ENCODE measurements around the gene CELF2.

CELF2 gene

DNA sequence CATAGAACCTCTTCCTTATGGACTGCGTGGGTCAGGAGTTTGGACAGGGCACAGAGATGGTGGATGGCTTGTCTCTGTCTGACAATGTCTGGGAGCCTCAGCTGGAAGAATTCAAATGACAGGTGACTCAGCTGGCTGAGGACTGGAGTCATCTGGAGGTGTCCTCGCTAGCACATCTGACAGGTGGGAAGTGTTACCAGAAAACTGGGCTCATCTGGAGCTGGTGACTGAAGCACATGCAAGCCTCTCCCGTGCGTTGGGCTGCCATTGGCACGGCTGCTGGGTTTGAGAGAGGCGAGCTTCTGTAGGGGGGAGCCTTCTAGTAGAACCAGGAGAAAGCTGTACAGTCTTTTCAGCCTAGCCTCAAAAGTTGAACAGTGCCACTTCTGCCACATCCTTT is 71.0 kb downstream of the CELF2 start:
- FAIRE-seq: no peak
- no peak for DNase-seq (ENCODE audit: extremely low spot score, insufficient read length, low read depth)

DNA sequence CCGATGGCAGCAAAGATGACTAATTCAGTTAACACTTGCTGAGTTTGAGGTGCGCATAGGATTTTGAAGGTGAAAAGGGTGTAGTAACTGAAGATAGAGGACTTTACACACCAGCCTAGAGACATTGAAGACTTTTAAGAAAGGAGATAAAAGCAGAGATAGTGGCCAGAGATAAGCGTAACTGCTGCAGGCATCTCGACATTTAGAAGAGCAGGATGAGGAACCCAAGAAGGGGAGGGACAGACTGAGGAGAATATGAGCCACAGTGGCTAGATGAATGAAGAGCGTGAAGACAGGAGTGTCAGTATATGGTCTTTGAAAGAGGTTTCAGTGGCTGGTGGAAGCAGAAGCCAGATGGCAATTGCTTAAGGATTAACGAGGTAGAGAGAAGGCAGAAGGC is 71.6 kb downstream of the CELF2 start:
- no peak for FAIRE-seq
- no peak for DNase-seq (ENCODE audit: extremely low spot score, insufficient read length, low read depth)

DNA sequence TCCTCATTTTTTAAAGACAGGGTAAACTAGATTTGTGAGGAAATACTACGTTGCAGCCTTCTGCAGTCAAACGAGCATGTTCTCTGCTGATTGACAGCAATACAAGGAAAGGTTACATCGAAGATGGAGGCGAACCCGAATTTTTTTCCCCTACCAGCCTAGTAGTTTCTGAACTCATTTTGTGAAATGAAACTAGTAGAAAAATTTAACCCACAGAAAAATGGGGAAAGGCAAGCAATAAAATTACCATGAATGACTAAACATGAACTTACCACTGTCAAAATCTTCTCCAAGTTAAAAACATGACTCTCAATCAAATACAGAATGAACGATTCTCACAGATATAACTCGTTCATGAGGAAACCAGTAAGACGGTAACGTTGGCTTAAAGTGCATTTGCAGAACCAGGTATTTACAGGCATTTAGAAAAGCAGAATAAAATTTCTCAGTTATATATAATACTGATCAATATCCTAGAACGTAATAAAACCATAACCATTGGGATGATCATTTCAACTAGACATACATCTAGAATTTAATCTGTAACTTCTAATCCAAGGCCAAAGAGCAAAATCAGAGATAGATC is 73.9 kb downstream of the CELF2 start:
- FAIRE-seq (no peak), DNase-seq (ENCODE audit: extremely low spot score, insufficient read length, low read depth) (no peak)

DNA sequence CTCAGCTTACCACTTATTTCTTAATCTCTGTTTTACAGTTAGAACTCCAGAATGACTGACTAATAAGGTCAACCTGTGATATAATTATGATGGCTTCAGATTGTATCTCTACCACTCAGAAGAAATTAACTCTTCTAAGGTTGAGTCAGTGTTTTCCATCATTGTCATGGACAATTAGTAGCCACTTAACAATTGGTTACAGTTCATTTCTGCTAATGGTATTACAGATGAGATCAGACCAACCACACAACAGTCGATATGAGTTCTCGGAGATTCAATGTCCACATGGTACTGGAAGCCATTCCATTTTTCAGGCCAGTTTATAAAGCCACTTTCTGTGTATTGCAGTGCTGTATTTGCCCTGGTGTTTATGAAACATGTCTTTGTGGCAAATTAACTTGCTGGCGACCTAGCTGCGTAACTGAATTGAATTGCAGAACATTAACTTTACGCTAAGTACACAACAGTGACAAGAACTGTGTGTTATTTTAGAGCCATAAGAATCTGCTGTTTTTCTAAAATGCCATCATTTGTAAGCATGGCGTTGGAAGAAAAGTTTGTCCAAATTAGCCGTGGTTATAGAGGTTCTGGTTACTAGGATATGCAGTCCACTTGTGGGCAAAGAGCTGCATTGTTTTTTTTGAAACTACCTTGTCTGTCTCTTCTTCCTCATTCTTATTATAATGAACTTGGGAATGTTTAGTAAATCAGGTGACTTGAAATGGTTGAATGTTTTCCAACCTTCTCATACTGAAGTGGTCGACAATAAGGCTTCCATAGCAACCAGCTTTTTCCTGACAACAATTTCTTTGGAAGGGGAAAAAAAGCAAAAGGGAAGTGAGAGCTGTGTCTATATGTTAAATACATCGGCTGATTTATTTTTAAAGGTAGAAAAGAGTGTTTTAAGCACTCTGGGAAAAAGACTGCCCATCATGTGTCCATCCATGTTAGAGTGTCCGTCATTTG is 76.4 kb downstream of the CELF2 start:
- no peak for FAIRE-seq
- no peak for DNase-seq (ENCODE audit: extremely low spot score, insufficient read length, low read depth)

DNA sequence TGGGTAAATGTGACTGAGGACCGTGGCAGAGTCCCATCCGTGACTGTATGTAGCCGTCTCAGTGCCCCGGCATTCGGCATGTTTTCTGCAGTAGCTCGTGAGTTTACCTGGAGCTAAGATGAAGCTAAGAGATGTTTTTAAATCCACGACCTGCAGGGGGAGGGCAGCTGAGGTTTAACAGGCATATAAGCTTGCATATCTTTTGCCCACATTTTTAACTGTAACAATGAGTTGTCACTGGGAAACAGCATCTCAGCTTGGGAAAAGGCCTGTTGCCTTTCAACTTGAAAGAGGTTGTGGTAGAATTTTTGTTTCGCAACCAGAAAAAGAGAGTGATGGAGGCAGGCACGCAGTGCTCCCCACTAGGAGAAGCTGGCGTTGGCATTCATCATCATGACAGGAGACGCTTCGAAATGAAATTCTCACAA is 77.7 kb downstream of the CELF2 start:
- DNase-seq (ENCODE audit: extremely low spot score, insufficient read length, low read depth): no peak
- no peak for FAIRE-seq

DNA sequence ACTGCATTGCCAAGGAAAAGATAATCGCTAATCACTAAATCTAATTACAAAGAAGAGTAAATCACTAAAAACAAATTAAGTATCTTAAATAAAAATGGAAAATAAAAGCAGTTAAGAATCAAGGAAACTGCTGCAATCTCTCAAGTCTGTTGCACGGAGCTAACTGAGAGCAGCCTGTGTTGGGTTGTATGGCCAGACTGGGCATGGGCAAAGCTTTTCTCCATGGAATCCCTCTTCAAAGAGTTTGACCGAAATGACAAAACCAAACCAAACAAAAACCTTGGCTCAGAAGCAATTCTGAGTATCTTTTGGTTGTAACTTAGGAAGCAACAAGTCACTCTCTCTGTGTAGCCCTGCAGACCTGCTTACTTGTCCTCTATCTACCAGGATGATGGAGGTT is 78.8 kb downstream of the CELF2 start:
- DNase-seq (ENCODE audit: extremely low spot score, insufficient read length, low read depth): no peak
- no peak for FAIRE-seq

DNA sequence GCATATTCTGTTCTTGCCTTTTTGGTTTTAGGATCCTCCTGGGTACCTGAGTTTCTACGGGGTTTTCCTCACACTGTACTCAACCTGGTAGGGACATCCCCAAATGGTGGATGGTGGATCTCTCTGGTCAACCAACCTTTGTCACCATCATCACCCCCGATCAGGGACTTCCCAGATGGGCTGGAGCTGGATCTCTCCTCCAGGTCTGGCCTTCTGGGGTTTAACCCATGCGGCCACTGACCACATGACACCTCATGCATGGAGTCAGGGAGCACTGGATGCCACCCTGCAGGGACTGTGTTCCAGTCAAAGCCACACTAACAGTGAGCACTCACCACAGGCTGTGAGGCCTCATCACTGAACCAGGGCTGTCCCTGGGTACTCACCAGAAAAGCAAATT is 80.0 kb downstream of the CELF2 start:
- DNase-seq (ENCODE audit: extremely low spot score, insufficient read length, low read depth) (no peak), FAIRE-seq (no peak)

DNA sequence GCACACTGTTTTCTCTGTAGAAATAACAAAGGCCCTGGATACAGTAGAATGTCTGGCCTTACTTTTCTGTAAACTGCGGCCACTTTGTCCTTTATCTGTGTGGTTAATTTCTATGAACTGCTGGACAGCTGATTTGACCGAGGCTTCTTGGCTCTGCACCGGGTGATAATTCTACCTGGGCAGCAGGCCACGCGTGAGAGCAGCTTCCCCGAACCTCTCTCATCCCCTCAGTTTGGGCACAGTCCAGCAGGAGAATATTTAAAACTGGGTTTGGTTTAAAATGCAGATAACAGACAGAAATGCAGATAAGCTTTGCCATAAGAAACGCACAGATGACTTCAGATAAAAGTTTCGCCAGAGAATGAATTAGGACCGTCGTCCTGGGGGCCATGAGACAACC is 81.0 kb downstream of the CELF2 start:
- FAIRE-seq: no peak

DNA sequence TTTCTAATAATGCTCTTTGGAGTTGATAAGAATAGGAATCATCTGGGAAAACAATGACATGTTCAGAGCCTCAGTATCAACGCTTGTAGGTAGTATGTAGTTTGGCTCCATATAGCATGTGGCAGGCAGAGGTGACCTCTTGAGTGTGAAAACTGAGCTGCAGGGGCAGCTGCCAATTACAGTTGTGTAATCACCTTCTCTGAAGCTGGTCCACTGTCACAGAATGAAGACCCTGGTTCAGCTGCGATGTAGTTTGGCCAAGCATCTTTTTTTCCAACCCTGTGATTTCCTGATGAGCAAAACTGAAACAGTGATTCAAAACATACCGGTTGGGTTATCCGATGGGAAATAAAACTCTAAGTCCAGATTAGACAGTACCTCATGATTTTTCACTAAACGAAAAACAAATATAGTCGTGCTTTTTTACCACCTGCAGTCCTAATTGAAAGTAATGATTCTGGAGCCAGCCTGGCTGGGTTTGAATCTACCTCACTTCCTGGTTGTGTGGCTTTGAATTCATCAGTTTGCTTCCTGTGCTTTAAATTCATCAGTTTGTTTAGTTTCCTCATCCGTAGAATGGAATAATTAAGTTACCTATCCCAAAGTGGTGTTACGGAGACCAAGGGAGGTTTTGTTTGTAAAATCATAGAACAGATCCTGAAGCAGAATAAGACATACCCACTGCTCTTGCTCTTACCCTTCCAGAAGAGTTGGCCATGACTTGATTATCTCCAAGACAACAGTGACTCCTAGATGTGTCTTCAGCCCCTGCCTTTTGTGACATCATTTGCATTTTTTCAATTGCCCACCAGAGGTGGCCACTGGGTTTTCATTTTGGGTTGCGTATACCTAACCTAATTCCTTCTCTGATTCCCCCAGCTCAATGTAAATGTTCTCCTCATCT is 87.4 kb downstream of the CELF2 start:
- FAIRE-seq (peak; percentile 70), DNase-seq (ENCODE audit: extremely low spot score, insufficient read length, low read depth) (no peak)

More for the DNA sequence above, 81.0 kb downstream of the CELF2 start:
- DNase-seq (ENCODE audit: extremely low spot score, insufficient read length, low read depth): no peak

DNA sequence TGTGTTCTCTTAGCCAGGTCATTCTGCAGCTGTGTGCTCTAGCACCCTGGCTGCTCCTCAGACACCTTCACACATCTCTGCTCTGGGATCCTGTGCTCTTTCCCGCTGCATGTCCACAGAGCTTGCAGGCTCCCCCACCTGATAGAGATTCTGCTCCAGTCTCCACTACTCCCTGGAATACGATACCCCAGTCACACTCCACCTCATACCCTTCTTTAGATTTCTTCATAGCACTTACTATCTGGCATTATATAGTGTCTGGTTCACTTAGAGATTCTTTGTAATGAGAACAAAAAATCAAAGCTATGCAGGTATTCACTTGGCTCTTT is 88.0 kb downstream of the CELF2 start:
- DNase-seq (ENCODE audit: extremely low spot score, insufficient read length, low read depth): no peak
- FAIRE-seq: no peak

DNA sequence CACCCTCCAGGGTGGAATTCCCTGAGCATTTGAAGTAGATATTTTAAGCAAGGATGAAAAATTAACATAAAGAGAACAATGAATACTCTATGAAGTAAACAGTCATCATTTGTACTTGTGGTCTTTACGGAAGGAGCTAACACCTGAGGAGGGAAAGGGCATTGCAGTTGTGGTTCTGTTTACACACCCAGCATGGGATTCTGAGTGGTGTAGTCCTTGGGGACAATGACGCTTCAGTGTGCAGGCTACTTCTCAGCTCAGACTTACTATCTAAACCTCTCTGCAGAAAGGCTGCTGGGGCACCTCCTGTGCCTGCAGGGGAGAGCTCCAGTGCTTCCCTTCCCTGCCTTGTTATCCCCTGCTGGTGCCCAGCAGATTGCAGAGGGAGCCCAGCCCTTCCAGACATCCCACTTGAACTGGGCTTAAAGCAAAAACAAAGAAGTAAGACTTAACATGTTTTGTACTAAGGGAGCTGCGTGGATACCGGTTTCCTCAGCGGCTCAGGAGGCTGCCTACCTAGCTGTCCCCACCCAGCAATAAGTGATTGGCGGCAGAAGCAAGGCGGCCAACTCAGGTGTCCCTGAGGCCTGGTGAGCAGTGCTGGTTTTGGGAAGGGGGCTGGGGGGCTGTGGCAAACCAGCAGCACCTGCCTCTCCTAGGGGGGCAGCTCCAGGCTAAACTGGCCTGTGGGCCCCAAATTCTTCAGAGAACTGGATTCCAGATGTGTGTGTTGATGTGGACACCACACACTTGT is 89.1 kb downstream of the CELF2 start:
- FAIRE-seq: peak; percentile 70

DNA sequence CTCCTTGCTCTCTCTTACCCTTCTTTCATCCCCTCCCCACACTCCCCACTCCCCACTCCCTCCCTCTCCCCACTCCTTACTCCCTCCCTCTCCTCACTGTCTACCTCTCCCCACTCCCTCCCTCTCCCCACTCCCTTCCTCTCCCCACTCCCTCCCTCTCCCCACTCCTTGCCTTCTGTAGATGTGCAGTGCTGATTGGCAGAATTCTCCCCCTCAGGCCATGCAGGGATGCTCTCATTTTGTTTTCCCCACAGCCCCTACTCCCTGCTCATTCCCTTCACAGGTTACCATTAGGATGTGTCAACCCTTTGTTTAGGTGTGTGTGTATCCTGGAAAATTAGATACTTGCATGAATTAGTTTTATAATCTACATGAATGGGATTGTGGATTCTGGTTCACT is 90.3 kb downstream of the CELF2 start:
- no peak for DNase-seq (ENCODE audit: extremely low spot score, insufficient read length, low read depth)
- FAIRE-seq: no peak

More for the DNA sequence above, 89.1 kb downstream of the CELF2 start:
- DNase-seq (ENCODE audit: extremely low spot score, insufficient read length, low read depth): no peak

DNA sequence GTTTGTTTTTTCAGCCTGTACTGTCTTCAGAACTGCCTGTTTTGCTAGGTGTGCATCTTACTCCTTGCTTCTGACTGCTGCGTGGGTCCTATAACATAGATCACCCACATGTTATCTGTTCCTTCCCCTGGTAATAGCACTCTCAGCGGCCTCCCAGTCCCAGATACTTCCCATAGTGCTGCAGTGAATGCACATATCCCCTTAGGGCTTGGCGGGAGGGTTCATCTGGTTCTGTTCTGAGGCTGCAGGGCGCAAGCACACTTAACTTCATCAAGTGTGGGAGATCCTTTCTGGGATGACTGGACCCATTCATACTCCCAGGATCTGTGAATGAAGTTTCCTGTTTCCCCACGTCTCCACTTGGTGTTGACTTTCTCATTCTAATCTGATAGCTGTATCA is 90.7 kb downstream of the CELF2 start:
- FAIRE-seq: no peak
- DNase-seq (ENCODE audit: extremely low spot score, insufficient read length, low read depth): no peak

DNA sequence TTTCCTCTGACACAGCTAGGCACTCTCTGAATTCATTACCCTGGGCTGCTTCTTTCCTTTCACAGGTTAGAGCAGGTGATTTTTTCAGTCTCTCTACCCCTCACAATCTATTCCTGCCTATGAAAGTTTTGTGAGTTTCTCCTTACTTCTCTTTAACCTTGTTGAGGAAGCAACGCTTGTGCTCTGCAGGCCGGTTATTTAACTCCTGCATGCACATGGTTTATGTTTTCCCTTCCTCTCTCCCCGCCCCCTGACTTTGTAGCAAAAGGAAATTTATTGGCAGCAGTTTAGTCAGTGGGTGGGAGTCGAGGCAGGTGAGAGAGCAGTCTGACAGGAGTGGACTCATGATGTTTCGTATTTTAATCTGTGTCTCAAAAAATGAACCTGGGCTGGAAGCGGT is 91.9 kb downstream of the CELF2 start:
- DNase-seq (ENCODE audit: extremely low spot score, insufficient read length, low read depth) (no peak), FAIRE-seq (no peak)

DNA sequence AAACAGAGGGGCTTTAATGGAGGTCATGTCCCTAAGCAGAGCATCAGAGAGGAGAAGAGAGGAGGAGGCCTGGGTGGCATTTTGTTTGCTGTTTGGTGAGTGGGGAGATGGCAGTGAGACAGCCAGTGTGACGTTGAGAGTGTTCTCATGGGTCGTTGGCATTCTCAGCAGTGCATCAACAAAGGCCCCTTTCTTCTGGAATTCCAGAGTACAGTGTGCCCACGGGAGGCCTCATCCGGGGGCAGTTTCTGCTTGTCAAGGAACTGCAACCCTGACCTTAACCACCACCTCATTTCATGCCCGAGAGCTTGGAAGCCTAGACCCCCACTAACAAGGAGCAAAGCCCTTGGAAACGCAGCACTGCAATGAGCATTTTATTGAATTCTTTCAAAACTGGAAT is 92.9 kb downstream of the CELF2 start:
- FAIRE-seq (no peak), DNase-seq (ENCODE audit: extremely low spot score, insufficient read length, low read depth) (no peak)

DNA sequence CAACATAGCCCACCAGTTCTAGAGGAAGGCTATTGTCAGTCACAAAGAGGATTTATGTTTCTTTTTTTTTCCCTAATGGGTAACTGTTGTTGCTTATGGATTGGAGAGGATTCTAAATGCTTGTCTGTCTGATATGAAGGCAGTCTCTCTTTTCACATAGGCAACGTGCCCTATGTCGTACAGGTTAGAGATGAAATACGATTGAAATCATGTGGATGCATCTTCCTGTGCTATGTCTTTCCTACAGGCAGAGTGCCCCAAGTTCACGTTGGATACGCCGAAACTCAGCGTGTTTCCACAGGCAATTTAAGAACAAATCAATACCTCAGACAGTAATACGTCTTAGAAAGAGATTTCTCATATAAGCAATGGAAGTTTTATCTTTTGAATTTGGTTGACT is 93.8 kb downstream of the CELF2 start:
- no peak for DNase-seq (ENCODE audit: extremely low spot score, insufficient read length, low read depth)
- FAIRE-seq: no peak

DNA sequence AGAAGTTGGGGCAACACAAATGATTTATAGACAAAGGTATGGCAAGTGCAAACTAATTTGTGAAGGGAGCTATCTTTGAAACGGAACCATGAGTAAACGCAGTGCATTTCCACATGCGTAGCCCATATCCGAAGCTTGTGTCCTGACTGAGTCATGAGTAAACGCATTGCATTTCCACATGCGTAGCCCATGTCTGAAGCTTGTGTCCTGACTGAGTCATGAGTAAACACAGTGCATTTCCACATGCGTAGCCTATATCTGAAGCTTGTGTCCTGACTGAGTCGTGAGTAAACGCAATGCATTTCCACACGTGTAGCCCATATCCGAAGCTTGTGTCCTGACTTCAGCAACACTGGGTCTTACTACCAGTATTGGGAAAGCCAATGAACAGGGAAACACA is 95.0 kb downstream of the CELF2 start:
- DNase-seq (ENCODE audit: extremely low spot score, insufficient read length, low read depth) (no peak), FAIRE-seq (no peak)

DNA sequence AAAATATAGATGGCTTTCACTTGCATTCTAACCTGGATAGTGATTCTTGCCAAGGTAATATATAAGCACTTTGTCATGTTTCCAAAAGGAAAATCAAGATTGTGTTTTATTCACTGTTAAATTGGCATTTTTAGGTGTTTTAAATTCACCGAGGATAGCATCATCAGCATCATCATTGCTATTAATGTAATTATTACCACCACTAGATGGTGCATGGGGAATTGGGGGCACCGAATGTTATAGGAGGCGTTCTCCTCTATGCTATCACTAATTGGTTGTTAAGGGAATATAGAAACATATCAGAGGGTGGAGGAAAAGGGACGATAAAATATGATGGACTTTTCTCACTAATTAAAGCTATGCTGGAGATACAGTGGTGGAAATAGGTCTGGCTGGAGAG is 95.5 kb downstream of the CELF2 start:
- DNase-seq (ENCODE audit: extremely low spot score, insufficient read length, low read depth) (peak; percentile 14), FAIRE-seq (peak; percentile 87)

DNA sequence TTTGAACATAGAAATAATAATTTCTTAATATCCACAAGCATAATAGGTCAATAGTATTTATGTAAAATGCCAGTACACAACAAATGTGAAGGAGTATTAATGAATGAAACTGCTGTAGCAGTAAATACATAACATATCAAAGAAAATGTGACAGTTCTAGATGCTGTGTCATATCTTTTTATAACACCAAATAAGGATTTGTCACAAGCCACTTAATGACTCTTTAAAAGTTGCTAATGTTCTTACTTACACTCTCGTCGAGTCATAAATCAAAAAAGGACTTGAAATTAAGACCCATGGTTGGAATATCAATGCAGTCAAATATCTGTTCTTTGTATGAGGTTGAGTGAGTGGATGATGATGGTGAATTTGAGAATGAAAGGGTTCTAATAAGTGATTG is 96.6 kb downstream of the CELF2 start:
- no peak for FAIRE-seq
- DNase-seq (ENCODE audit: extremely low spot score, insufficient read length, low read depth): no peak

DNA sequence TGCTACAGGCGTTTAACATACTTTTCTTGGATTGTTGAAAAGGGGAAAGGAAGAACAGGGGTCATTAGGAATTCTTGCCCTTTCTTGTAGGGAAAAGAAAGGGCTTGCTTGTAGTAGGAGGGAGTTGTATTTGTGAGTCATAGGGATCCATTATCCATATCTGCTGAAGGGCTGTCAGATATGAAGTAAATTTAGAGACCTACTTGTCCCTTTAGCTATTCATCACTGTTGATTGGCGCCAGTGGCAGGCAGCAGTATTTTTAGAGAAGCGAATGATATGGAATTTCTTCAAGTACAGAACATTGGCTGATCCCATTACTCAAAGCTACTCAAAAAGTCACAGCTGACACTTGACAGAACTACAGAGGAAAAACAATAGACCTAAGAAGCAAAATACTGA is 97.7 kb downstream of the CELF2 start:
- DNase-seq (ENCODE audit: extremely low spot score, insufficient read length, low read depth): no peak
- FAIRE-seq: no peak

Measured in GM18507 (cell line).